ENCODE results near the gene OXTR. TPM values are rescaled to one million over a fixed set of nuclear protein-coding genes. Genes with fewer than 3 reads are reported as not detected.
"Not testable (repeated sequence)": the region's sequence is repeated elsewhere in the genome, so short reads cannot be mapped to it uniquely, and the experiment has no call there.

OXTR gene
- total and polyA plus RNA-seq, 3 experiments from 2014 or later = 0.05 to 1.4 (median 0.50) TPM

- no peaks in the 10 kb centered on the region for H3K36me3 Mint-ChIP-seq
- H3K27ac Mint-ChIP-seq = no peak overlapping the region
- H3K9me3 ChIP-seq (ENCODE audit: low read length) = no peaks in the 10 kb centered on the region
- no peak overlapping the region for H3K4me3 Mint-ChIP-seq
- H3K27me3 ChIP-seq (ENCODE audit: insufficient read depth, low read length, poor library complexity, severe bottlenecking) = no peaks in the 10 kb centered on the region
- no peak overlapping the region for H3K27ac ChIP-seq (ENCODE audit: low read depth, low read length)
- no peak for DNase-seq
- no peaks in the 10 kb centered on the region for H3K4me1 Mint-ChIP-seq
- H3K4me3 ChIP-seq (ENCODE audit: low read length) = no peak overlapping the region
- POLR2A ChIA-PET = no interaction called here
- H3K36me3 ChIP-seq (ENCODE audit: insufficient read depth, low read length) = no peaks in the 10 kb centered on the region
- peaks cover 0 to 10% (median 2%) of the 10 kb centered on the region in 5 donors for H3K9me3 Mint-ChIP-seq
- H3K4me1 ChIP-seq (ENCODE audit: insufficient read depth, low read length) = no peaks in the 10 kb centered on the region
- peaks cover 5 to 8% of the 10 kb centered on the region in 2 donors for H3K27me3 Mint-ChIP-seq
- CTCF ChIA-PET = no interaction called here
Measured at GRCh38 chr3:8727605-8728512, 41.6 kb downstream of the OXTR start.

DNA sequence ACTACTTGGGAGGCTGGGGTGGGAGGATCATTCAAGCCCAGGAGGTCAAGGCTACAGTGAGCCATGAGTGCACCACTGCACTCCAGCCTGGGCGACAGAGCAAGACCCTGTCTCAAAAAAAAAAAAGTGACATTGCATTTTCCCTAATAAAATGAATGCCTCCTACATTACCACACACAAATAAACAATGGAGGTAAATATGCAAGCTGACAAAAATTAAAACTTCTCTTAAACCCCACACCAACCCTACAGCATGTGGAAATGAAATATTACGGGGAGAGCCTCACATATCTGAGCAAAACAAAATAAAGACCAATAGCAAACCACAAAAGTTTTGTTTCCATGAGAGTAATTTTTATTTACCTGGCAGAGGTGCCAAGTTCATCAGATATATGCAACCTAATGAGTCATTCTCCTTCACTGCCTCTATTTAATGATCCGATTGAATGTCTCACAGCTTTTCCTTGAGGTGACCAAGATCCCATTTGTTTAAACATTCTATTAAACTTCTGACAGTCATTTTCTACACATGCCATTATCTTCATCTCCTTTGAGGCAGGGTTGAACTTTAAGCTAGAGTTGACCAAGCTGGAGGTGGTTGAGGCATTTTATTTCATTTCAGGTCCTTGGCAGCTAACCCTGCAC is 45.2 kb downstream of the OXTR start:
- ChIA-PET POLR2A (no interaction called here), CTCF (no interaction called here)
- Histone ChIP-seq H3K36me3 (ENCODE audit: insufficient read depth, low read length) (no peaks in the 10 kb centered on the region), H3K27ac (ENCODE audit: low read depth, low read length) (no peak overlapping the region), H3K4me1 (ENCODE audit: insufficient read depth, low read length) (no peaks in the 10 kb centered on the region), H3K9me3 (ENCODE audit: low read length) (no peaks in the 10 kb centered on the region), H3K27me3 (ENCODE audit: insufficient read depth, low read length, poor library complexity, severe bottlenecking) (no peaks in the 10 kb centered on the region), H3K4me3 (ENCODE audit: low read length) (no peak overlapping the region)
- Mint-ChIP-seq H3K36me3 (no peaks in the 10 kb centered on the region), H3K4me3 (no peak overlapping the region), H3K4me1 (no peaks in the 10 kb centered on the region), H3K9me3 (peaks cover 0 to 12% (median 6%) of the 10 kb centered on the region in 5 donors), H3K27ac (no peak overlapping the region), H3K27me3 (peaks cover 0 to 6% of the 10 kb centered on the region in 2 donors)
- DNase-seq = no peak

DNA sequence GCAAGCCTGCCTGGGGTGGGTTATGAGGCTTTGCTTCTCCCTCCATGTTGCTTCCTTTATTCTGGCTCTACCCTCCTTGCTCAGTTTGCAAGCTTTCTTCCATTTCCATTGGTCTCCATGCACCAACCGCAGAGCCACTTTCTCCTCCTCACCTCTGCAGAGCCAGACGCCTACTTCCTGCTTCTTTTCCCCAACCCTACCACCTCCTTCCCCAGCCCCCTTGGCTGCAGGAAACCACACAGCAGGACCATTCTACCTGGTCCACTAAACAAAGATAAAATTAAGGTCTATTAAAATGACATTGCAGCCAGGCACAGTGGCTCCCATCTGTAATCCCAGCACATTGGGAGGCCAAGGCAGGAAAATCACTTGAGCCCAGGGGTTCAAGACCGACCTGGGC is 45.8 kb downstream of the OXTR start:
- ChIA-PET POLR2A (no interaction called here), CTCF (no interaction called here)
- no peak overlapping the region for H3K27ac Mint-ChIP-seq
- Histone ChIP-seq H3K27ac (ENCODE audit: low read depth, low read length) (no peak overlapping the region), H3K36me3 (ENCODE audit: insufficient read depth, low read length) (no peaks in the 10 kb centered on the region), H3K4me3 (ENCODE audit: low read length) (no peak overlapping the region), H3K4me1 (ENCODE audit: insufficient read depth, low read length) (no peaks in the 10 kb centered on the region), H3K9me3 (ENCODE audit: low read length) (no peaks in the 10 kb centered on the region), H3K27me3 (ENCODE audit: insufficient read depth, low read length, poor library complexity, severe bottlenecking) (no peaks in the 10 kb centered on the region)
- H3K27me3 Mint-ChIP-seq = peaks cover 0 to 6% of the 10 kb centered on the region in 2 donors
- H3K4me3 Mint-ChIP-seq = no peak overlapping the region
- peaks cover 0 to 12% (median 6%) of the 10 kb centered on the region in 5 donors for H3K9me3 Mint-ChIP-seq
- no peaks in the 10 kb centered on the region for H3K36me3 Mint-ChIP-seq
- DNase-seq = no peak
- H3K4me1 Mint-ChIP-seq = no peaks in the 10 kb centered on the region

GRCh38 chr3:8722808-8723207 is 46.6 kb downstream of the OXTR start:
- H3K4me1 Mint-ChIP-seq = no peaks in the 10 kb centered on the region
- H3K9me3 Mint-ChIP-seq = peaks cover 2 to 12% (median 6%) of the 10 kb centered on the region in 5 donors
- DNase-seq = no peak
- no peaks in the 10 kb centered on the region for H3K4me1 ChIP-seq (ENCODE audit: insufficient read depth, low read length)
- CTCF ChIA-PET = no interaction called here
- no peak overlapping the region for H3K27ac ChIP-seq (ENCODE audit: low read depth, low read length)
- H3K36me3 Mint-ChIP-seq = no peaks in the 10 kb centered on the region
- POLR2A ChIA-PET = no interaction called here
- H3K36me3 ChIP-seq (ENCODE audit: insufficient read depth, low read length) = no peaks in the 10 kb centered on the region
- peaks cover 0 to 6% of the 10 kb centered on the region in 2 donors for H3K27me3 Mint-ChIP-seq
- H3K27me3 ChIP-seq (ENCODE audit: insufficient read depth, low read length, poor library complexity, severe bottlenecking) = no peaks in the 10 kb centered on the region
- no peaks in the 10 kb centered on the region for H3K9me3 ChIP-seq (ENCODE audit: low read length)
- H3K4me3 ChIP-seq (ENCODE audit: low read length) = no peak overlapping the region
- H3K4me3 Mint-ChIP-seq = no peak overlapping the region
- H3K27ac Mint-ChIP-seq = no peak overlapping the region

DNA sequence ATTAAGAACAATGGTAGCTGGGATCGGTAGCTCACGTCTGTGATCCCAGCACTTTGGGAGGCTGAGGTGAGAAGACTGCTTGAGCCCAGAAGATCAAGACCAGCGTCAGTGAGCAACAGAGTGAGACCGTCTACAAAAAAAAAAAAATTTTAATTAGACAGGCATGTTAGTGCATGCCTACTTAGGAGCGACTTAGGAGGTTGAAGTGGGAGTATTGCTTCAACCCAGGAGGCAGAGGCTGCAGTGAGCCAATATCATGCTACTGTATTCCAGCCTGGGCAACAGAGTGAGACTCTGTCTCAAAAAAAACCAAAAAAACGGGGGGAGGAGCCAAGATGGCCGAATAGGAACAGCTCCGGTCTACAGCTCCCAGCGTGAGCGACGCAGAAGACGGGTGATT is 53.7 kb downstream of the OXTR start:
- H3K27ac Mint-ChIP-seq; H3K9me3 ChIP-seq (ENCODE audit: low read length); POLR2A ChIA-PET: not testable (repeated sequence)

DNA sequence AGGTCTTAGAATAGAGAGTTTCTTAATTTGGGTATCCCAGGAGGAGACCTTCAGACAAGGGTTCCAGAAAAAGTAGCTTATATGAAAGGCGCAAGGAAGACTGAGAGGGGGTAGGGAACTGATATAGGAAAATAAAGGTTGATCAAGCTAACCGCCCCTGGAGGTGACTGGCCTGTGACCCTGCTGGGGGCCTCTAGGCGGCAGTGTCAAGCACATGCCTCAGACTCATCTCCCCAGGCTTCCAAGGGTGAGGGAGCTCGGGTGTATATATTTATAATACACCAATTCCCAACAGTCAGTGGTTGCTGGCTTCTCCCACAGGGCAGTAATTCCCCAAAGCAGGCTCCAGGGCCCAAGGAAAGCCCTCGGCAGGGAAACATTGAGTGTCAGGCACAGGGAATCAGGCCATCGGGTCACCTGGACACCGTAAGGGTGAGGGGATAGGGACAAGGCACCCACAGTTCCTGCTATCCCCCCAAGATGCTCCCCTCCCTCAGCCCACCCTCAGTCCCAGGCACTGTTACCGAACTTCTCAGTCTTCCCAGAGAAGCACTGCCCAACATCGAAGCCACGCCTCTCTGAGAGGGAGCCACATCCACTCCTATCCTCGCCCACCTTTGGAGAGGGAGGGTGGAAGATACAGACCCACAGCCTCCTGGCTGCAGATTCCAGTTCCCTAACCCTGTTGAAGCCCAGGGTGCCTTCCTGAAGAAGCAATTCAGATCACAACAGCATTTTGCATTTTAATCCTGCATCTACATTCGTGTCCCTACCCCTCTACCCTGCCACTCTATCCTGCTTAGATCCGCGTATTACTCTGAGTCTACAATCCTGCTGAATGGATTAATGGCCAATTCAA is 55.3 kb downstream of the OXTR start:
- H3K27ac ChIP-seq (ENCODE audit: low read depth, low read length) = no peak overlapping the region
- no peaks in the 10 kb centered on the region for H3K36me3 Mint-ChIP-seq
- H3K9me3 ChIP-seq (ENCODE audit: low read length) = no peaks in the 10 kb centered on the region
- H3K27me3 ChIP-seq (ENCODE audit: insufficient read depth, low read length, poor library complexity, severe bottlenecking) = no peaks in the 10 kb centered on the region
- H3K27me3 Mint-ChIP-seq = peaks cover 2 to 11% of the 10 kb centered on the region in 2 donors
- CTCF ChIA-PET = no interaction called here
- H3K36me3 ChIP-seq (ENCODE audit: insufficient read depth, low read length) = no peaks in the 10 kb centered on the region
- no peak overlapping the region for H3K4me3 ChIP-seq (ENCODE audit: low read length)
- no peak overlapping the region for H3K27ac Mint-ChIP-seq
- no peaks in the 10 kb centered on the region for H3K4me1 Mint-ChIP-seq
- no peak for DNase-seq
- peaks cover 0 to 8% (median 0%) of the 10 kb centered on the region in 5 donors for H3K9me3 Mint-ChIP-seq
- POLR2A ChIA-PET = no interaction called here
- H3K4me3 Mint-ChIP-seq = no peak overlapping the region
- no peaks in the 10 kb centered on the region for H3K4me1 ChIP-seq (ENCODE audit: insufficient read depth, low read length)

More for the DNA sequence above, 53.7 kb downstream of the OXTR start:
- H3K27ac ChIP-seq (ENCODE audit: low read depth, low read length); H3K9me3 Mint-ChIP-seq; H3K27me3 ChIP-seq (ENCODE audit: insufficient read depth, low read length, poor library complexity, severe bottlenecking); H3K4me3 Mint-ChIP-seq; H3K4me3 ChIP-seq (ENCODE audit: low read length); H3K36me3 Mint-ChIP-seq; H3K36me3 ChIP-seq (ENCODE audit: insufficient read depth, low read length); H3K27me3 Mint-ChIP-seq; H3K4me1 ChIP-seq (ENCODE audit: insufficient read depth, low read length); DNase-seq; H3K4me1 Mint-ChIP-seq; CTCF ChIA-PET: not testable (repeated sequence)

DNA sequence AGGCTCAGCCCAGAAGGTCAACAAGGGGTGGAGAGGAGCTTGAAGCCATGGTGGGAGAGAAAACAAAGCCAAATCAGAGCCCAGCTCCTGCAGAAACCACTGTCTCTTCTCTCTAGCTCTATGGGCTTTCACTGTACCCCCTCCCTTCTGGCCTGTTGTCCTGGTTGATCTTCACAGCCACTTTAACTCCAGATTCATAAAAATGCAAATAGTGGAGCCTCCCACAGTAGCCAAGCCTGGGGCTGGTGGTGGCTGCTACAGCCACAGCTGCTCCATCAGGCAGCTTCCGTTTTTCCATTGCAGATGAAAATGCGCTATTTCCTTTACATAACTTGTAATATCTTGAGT is 56.5 kb downstream of the OXTR start:
- Mint-ChIP-seq H3K36me3 (no peaks in the 10 kb centered on the region), H3K4me1 (no peaks in the 10 kb centered on the region), H3K9me3 (peaks cover 0 to 6% (median 0%) of the 10 kb centered on the region in 5 donors), H3K27me3 (peaks cover 5 to 11% of the 10 kb centered on the region in 2 donors), H3K4me3 (no peak overlapping the region), H3K27ac (no peak overlapping the region)
- Histone ChIP-seq H3K4me1 (ENCODE audit: insufficient read depth, low read length) (no peaks in the 10 kb centered on the region), H3K36me3 (ENCODE audit: insufficient read depth, low read length) (no peaks in the 10 kb centered on the region), H3K9me3 (ENCODE audit: low read length) (no peaks in the 10 kb centered on the region), H3K4me3 (ENCODE audit: low read length) (no peak overlapping the region), H3K27ac (ENCODE audit: low read depth, low read length) (no peak overlapping the region), H3K27me3 (ENCODE audit: insufficient read depth, low read length, poor library complexity, severe bottlenecking) (no peaks in the 10 kb centered on the region)
- no peak for DNase-seq
- CTCF ChIA-PET = no interaction called here
- POLR2A ChIA-PET = no interaction called here

Measured in CD8-positive, alpha-beta memory T cell (primary cell).